ENCODE results near the gene WDR11.
"Not testable (repeated sequence)": the region's sequence is repeated elsewhere in the genome, so short reads cannot be mapped to it uniquely, and the experiment has no call there.

Gene WDR11

DNA sequence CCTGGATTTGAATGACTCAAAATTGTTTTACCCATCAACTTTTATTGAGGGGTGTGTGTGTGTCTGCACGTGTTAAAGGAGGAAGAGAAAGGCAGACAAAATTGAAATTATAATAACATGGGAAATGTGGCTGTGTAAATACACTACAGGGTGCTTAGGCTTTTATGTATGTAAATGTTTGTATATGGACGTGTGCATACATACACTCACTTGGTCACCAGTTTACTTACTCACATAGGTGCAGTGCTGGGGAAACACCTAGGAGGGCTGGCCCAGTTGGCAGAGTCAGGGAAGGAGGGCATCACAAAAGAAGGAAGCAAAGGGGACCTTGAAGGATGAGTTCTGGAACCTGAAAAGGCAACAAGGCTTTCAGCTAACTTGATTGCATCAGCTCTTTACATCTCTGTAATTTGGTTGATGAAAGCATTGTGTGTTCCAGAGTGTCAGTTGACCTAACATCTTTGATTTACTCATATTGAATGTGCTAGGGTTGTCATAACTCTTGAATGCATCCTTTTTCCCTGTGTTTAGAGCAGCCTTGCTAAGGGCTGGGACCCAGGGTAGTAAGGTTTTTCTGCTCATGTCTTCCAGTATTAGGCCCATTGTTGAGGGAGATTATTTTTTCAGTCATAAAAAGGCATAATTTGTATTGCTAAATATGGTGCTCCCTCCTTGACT is 10.2 kb downstream of the WDR11 start:
- DNase-seq (ENCODE audit: low read depth, low spot score), result no peak

DNA sequence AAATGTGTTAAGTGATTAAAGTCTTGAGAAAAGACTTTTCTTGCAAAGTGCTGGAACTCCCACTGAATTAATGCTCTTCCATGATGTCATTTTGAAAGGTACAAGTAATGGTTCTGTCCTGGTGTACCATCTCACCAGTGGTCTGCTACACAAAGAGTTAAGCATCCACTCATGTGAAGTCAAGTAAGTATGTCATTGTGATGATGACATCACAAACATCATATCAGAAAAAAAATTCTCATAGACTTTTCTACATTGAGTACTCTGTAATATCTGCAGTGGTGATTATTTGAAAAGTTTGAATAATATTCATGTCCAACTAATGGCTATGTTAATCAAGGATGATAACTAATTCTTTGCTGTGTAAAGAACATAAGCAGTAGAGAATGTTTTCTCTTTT is 22.6 kb downstream of the WDR11 start:
- no peak for DNase-seq (ENCODE audit: low read depth, low spot score)

DNA sequence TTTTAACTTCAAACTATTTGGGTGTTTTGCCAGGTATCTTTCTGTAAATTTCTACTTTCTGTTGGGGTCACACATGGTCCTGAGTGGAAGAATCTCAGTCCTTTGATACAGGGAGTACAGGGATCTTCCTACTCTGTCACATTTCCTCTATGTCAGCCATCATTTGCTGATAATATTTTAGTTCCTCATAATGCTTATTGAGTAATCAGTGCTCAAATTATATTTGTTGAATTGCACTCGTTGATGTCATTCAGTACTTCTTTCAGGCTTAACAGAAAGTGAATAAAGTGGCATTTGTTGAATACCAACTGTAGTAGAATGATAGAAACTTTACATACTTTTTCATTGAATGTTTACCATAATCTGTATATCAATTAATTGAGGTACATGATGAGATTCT is 31.9 kb downstream of the WDR11 start:
- no peak for DNase-seq (ENCODE audit: low read depth, low spot score)

DNA sequence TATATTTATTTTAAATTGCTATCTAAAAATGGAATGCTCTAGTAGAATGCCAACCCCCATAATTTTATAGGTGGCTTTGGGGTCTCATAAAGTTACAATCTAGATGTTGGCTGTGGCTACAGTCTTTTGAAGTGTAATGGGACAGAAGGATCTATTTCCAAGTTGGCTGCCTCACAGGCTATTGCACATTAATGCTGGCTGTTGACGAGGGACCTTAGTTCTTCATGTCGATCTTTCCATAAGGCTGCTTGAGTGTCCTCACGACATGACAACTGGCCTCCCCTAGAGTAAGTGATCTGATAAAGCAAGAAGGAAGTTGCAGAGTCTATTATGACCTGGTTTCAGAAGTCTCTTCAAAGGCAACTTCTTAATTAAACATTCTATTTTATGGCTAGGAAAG is 36.3 kb downstream of the WDR11 start:
- DNase-seq (ENCODE audit: low read depth, low spot score), result no peak

DNA sequence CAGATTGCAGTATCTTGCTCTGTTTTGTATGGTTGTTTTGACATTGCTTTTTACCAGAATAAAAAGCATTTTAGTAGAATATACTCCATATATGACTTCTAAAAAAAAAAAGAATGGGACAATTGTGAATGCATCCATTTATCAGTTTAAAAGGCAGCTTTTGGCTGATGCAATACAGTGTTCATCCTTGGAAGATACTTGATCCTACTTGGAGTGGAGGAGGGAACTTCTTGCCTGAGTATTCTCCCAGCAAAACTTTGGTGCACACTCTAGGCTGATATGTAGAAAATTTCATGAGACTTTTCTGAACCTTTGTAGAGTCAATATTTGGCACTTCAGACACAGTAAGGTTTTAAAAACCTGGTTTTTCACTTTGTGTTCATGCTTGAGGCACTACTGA is 40.2 kb downstream of the WDR11 start:
- no peak for DNase-seq (ENCODE audit: low read depth, low spot score)

DNA sequence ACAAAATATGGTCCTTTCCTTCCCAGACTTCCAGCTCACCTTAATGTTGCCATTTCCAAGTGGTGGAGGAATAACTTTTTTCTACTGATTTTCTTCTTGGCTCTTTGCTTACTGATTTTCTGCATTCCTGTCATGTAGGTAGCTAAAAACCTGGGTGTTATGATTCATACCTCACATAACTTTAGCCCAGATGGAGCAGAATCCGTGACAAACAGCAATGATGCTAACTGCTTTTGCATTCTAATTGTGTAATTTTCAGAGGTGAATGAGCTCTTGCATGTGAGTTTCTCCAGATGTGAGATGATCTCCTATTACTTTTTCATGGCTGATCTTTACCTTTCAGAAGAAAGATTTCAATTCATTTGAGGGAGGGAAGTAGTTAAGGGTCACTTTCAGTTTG is 43.4 kb downstream of the WDR11 start:
- DNase-seq (ENCODE audit: low read depth, low spot score), result no peak

DNA sequence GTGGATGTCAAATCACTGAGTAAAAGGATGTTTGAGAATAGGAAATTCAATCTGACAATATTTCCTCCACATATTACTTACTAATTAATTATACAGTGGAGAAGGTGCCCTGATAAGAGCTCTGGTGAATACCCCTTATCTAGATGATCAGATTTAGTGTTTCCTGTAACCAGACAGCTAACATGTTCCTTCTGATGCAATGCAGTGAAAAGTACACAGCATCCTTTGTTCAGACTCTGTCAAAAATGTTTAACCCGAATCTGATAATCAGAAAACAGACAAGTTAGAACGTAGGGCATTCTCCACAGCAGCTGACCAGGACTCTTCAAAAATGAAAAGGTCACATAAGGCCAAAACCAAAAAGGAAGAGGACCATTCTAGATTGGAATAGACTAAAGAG is 46.2 kb downstream of the WDR11 start:
- DNase-seq (ENCODE audit: low read depth, low spot score), result no peak

DNA sequence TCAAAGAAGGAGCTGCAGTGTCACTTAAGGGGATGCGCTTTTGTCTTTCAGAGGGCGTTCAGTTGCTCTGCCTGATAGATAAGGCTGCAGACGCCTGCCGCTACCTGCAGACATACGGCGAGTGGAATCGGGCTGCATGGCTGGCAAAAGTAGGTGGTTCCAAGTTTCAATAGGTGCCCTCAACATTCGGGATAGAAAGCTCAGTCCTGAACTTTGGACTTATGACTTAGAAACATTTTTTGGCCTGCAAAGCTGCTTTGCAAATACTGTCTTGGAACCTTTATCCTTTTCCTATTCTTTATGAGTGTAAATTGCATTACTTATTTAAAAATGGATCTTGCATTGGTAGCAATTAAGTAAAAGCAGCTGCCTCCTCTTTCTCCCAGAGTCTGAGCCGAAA is 54.1 kb downstream of the WDR11 start:
- DNase-seq (ENCODE audit: low read depth, low spot score), result no peak

DNA sequence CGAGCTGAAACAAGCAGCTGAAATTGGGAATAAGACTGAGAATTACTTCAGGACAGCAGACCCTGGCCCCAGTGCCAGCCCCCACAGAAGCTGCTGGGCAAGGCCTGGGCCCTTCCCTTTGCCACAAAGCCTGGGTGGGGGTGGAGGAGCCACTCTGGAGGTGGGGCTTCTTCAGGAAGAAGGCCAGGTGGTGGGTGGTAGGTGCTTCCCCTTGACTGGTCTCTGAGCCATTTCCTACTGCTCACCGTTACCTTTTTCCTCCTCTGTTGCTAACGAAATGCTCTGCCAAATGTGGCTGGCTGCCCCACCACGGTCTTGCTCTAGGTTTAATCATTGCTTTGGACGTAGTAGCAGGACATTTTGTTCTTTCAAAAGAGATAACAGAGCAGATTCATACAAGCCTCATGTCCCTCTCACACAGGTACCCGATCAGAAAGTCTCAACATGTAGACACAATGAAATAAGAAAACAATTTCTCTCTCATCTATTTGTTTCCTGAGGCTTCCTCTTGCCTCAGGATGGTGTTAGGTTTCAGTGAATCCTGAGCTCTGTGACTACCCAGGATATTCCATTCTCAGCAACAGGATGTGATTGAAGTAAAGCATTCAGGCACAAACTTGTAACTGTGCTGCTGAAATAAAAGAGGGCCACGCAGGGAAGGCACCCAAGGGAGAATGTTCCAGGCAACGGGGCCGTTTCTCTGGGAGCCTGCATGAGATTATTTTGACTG is 66.5 kb downstream of the WDR11 start:
- no peak for DNase-seq (ENCODE audit: low read depth, low spot score)

DNA sequence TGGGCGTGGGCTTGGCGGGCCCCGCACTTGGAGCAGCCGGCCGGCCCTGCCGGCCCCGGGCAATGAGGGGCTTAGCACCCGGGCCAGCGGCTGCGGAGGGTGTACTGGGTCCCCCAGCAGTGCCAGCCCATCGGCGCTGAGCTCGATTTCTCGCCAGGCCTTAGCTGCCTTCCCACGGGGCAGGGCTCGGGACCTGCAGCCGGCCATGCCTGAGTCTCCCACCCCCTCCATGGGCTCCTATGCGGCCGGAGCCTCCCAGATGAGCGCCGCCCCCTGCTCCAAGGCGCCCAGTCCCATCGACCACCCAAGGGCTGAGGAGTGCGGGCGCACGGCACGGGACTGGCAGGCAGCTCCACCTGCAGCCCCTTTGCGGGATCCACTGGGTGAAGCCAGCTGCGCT is 72.7 kb downstream of the WDR11 start:
- not testable (repeated sequence) for DNase-seq (ENCODE audit: low read depth, low spot score)

DNA sequence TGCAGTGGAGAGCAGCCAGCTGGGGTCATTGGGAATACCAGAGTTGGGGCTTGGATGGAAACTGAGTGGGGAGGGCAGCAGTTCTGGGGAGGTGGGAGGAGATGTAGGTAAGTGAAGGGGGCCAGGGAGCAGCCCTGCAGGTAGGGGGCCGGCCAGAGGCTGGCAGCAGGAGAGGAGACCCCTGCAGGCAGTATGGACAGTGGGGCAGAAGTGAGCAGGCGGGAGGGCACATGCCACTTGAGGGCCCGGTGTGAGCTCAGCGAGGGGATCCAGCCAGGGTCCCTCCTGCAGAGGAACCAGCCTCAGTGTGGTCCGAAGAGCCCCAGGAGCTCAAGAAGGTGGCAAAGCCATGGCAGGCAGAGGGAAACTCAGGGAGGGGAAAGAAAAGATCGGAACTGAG is 75.4 kb downstream of the WDR11 start:
- DNase-seq (ENCODE audit: low read depth, low spot score), result no peak

DNA sequence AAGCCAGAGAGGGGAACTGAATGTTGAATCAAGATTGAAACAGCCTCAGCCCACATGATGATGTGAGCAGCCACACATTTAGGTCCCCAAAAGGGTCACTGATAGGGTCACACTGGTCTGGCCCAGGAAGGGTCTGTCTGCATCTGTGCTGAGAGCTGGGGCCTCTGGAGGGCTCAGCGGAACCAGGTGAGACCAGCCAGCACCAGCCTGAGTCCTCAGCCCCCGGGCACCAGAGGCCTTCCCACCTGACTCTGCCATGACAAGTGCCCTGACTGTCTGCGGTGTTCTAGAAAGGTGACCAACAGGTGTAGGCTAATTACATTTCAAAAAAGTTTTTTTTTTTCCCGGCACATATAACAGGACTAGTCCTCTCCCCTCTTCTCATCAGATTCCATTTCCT is 76.2 kb downstream of the WDR11 start:
- no peak for DNase-seq (ENCODE audit: low read depth, low spot score)

DNA sequence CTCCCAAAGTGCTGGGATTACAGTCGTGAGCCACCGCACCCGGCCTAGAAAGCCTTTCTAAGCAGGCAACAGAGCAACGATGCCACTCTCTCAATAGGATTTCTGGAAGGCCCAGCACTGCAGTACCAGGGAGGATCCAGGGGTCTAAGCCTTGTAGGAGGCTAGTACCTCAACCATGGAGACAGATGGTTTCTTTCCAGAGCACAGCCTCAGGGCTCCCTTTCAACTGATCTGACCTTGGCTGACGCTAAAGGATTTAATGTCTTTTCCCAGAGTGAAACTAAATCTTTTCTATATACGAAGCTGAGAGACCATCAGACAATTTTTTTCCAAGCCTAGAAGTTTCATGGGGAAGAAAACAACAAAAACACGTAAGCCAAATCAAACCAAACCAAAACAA is 78.0 kb downstream of the WDR11 start:
- no peak for DNase-seq (ENCODE audit: low read depth, low spot score)

DNA sequence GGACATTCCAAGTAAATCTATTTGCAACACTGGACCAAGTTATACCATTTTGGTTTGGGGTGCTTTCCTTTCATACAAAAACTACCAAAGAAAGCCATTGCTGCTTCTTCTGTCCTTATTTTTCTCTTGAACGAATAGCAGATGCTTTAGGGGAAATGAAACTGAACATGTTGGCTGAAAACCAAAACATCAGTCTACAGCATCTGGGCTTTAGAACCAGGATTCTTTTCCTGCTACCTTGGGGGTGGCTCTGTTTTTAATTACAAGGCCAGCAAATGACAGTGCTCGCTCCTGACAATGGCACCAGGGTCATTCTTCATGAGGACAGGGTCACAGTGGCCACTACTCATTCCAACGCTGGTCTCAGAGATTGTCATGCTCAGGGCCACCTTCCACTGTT is 80.3 kb downstream of the WDR11 start:
- DNase-seq (ENCODE audit: low read depth, low spot score), result no peak

DNA sequence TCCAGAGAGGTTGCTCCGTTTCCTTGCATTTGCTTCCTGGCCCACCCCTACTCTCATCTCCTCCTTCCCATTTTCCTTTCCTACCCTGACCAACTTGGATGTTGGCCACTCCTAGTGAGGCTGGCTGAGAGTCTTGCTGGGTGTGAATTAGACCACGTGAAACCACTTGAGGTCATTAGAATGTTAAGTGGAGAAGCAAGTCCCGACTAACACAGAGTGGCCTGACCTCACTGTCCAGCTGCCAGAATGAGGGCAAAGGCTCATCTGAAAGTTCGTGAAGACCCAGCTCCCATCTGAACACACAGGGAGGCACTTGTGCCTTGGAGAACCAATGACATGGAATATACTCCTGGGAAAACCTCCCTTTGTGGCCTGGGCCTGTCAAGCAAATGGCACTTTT is 80.8 kb downstream of the WDR11 start:
- DNase-seq (ENCODE audit: low read depth, low spot score), result no peak

DNA sequence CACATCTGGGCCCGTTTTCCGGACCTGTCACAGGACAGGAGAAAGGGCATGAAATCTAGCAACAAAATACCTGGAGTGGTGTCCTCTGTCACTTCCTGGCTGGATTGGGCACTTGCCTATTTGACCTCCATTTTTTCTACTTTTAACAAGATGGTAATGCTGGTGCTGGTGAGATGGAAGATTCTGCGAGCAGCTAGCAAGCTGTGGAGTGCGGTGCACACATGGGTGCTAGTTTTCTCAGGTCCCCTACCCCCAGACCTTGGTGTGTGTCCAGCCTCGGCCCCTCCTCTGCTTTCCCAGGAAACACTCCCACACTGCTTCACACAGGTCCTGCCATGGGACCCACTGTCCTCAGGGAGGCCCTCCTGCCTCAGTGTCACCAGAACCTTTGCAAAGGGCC is 87.7 kb downstream of the WDR11 start:
- no peak for DNase-seq (ENCODE audit: low read depth, low spot score)

DNA sequence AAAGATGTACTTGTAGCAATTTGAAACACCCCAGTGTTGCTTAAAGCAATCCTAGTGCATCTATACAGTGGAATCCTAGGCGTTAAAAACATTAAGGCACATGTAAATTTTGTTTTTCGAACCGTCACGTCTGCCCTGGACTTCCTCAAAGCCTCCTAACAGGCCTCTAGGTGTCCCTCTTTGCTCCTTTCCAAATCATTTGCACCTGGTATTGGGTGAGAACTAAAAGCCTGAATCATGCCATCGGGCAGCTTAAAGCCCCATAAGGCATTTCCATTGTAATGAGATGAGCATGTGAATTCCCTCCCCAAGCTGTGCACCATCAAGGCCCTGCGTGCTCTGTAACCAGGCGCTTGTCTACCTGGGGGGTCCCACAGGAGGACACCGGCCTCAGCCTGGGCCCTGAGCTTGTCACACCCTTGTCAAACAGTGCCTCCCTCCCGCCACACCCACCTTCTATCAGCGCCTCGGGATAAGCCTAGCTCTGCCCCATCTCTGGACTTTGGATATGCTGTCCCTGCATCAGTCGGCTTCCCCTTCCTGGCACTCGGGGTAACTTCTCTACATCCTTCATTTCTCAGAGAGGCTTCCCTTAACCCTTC is 89.2 kb downstream of the WDR11 start:
- DNase-seq (ENCODE audit: low read depth, low spot score), result no peak

DNA sequence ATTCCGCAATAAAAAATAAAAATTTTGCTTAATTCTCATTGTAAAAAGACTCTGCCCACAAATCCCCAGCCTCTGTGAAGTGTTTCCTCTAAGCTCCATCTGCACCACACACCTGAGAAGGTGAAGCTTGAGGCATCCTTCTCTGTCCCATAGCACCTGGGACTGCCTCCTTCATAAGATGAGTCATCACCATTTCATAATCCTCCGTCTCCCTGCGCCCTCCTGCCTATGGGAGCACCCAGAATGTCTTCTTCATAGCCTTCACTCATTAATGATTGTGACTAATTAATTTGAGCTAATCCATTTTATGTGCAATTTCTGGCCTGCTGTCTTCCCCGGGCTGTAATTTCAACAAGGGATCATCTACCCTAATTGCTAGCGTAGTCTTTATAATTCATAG is 90.3 kb downstream of the WDR11 start:
- DNase-seq (ENCODE audit: low read depth, low spot score), result no peak

DNA sequence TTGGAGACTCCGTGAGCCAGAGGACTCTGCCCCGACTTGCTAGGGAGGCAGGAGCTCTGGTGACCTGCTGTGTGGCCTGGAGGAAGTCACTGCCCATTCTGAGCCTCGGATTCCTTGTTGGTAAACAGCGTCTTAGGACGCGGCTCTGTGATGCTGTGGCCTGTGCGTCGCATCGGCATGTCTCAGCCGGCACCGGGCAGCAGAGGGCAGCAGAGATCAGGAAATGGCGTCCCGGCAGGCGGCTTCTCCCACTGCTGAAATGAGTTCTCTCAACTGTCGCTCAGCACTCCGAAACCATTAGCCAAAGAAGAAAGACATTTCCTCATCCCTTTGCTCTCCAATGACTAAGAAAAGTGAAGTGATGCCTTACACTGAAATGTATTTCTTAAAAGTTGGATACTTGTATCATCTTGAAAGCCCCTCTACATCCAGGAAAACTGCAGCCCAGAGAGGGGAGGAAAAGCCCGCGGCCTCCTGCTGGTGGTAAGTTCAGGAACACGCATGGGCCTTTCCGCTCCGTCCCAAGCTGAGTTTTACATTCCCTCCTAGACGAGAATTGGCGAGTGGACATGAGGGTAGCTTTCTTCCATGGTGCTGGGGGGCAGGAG is 91.7 kb downstream of the WDR11 start:
- peak; percentile 54 for DNase-seq (ENCODE audit: low read depth, low spot score)

DNA sequence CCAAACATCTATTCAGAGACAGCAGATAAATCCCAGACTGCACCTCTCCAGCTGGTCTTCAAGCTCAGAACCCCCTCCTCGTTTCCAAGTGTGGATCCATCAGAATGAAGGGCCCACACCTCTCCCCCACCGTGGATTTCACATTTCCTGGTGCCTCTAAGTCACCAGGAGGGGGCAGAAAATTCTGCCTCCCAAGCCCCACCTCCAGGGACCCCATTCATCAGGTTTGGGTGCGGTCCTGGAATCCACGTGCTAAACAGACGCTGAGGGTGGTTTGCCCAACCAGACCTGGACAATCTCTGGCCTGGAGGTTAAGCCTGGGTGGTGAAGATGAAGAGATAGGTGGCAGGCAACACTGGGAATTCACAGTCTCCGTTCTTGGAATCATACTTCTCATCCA is 92.4 kb downstream of the WDR11 start:
- no peak for DNase-seq (ENCODE audit: low read depth, low spot score)

DNA sequence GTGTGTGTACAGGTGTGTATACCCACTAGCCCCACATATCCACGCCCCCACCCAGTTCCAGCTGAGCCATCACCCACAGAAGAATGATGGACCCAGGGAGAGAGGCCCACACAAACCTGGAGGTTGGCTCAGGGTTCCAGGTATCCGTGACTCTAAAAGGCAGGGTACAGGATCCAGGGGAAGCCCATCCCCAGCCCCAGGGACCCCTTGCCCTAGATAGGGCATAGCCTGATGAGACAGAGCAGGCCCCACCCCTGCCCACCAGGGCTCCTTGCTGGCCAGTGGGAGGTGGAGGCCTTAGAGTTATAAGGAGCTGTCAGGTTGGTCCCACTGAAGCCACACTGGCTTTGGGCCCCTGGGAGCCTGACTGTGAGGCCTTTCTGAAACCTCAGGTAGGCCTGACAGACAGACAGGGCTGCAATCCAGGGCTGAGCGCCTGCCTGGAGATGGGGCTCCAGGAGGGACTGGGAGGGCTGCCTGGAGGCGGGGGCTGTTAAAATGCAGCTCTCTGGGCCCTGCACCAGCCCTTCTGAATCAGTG is 93.5 kb downstream of the WDR11 start:
- DNase-seq (ENCODE audit: low read depth, low spot score), result no peak

DNA sequence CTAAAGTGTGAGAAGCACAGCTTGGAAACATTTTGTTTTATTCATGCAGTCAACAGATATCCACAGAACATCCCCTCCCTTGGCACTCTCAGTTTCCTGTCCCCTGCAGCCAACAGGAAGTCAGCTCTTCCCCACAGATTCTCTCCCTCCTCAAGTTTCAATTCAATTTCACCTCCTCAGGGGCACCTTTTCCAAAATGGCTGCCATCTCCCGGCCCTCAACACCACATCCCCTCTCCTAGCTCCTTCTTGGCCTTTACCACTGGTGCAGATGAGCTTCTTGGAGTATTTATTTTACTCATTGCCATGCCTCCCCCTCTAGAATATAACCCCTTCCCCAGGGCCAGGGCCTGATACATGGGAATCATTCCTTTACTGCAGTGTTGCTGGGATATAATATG is 94.0 kb downstream of the WDR11 start:
- no peak for DNase-seq (ENCODE audit: low read depth, low spot score)

All from activated CD4-positive, CD25-positive, alpha-beta regulatory T cell treated with anti-CD3 and anti-CD28 coated beads, Interleukin-2, amount 50 U/mL, for 16 hours (primary cell).